Esophagus muscularis mucosa (tissue), 3 donors: ENCODE measurements around the gene NSD1.

ENCODE experiments used
- CTCF ChIP-seq, 3 experiments: fragments of 200-600 bp in 2 of 3; fragments of 450-650 bp in 1 of 3; sonication (generic) in 2 of 3; IDR thresholded peaks; one replicate each; pipeline ENCODE4 v1.5.1; 2017 to 2019; ENCODE audit warnings: antibody characterized with exemption in 3 of 3, mild to moderate bottlenecking in 2 of 3, moderate library complexity in 1 of 3
- EP300 ChIP-seq: sonication (generic); formaldehyde crosslinking; IDR thresholded peaks from one replicate; pipeline ENCODE4 v1.6.1; 2017; ENCODE audit warnings: antibody characterized with exemption

DNA sequence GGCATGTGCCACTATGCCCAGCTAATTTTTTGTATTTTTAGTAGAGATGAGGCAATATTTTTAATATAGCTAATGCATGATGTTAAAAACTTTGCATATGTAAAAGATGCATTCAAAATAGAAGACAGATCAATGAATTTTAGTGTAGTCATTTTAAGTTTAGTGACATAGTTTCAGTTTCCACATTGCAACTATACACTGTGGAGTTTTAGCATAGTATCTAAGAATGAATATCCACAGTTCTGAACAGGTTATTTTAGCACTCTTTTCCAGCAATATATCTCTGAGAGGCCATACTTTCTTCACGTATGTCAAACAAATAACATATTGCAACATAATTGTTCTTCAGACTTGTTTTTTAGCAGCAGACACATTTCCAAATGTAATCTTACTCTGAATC lies 130.6 kb downstream of the NSD1 start:
- TF ChIP-seq CTCF (IDR thresholded peaks at IDR 0.05) (no peak), EP300 (no peak)
